ENCODE measurements around the gene COL12A1. TPM values are rescaled to one million over a fixed set of nuclear protein-coding genes. Genes with fewer than 3 reads are reported as not detected.

Gene COL12A1
- total and polyA plus RNA-seq, 2 of the 13 experiments (the other 11 are each of a cell fraction or from before 2014, with no cell fraction given), result 0.02 TPM; not detected in 1

DNA sequence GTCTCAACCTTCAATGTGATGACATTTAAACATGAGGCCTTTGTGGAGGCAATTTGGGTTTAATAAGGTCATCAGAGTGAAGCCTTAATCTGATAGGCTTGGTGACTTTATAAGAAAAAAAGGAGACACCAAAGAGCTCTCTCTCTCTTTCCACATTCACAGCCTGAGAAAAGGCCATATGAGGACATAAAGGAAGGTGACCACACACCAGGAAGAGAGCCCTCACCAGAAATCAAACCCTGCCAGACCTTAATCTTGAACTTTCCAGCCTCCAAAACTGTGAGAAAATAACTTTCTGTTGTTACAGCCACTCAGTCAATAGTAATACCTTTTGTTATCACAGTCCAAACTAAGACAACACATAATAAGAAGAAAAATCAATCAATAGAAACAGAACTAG is 47.7 kb downstream of the COL12A1 start (continued):
- TF ChIP-seq, protein P1, sequence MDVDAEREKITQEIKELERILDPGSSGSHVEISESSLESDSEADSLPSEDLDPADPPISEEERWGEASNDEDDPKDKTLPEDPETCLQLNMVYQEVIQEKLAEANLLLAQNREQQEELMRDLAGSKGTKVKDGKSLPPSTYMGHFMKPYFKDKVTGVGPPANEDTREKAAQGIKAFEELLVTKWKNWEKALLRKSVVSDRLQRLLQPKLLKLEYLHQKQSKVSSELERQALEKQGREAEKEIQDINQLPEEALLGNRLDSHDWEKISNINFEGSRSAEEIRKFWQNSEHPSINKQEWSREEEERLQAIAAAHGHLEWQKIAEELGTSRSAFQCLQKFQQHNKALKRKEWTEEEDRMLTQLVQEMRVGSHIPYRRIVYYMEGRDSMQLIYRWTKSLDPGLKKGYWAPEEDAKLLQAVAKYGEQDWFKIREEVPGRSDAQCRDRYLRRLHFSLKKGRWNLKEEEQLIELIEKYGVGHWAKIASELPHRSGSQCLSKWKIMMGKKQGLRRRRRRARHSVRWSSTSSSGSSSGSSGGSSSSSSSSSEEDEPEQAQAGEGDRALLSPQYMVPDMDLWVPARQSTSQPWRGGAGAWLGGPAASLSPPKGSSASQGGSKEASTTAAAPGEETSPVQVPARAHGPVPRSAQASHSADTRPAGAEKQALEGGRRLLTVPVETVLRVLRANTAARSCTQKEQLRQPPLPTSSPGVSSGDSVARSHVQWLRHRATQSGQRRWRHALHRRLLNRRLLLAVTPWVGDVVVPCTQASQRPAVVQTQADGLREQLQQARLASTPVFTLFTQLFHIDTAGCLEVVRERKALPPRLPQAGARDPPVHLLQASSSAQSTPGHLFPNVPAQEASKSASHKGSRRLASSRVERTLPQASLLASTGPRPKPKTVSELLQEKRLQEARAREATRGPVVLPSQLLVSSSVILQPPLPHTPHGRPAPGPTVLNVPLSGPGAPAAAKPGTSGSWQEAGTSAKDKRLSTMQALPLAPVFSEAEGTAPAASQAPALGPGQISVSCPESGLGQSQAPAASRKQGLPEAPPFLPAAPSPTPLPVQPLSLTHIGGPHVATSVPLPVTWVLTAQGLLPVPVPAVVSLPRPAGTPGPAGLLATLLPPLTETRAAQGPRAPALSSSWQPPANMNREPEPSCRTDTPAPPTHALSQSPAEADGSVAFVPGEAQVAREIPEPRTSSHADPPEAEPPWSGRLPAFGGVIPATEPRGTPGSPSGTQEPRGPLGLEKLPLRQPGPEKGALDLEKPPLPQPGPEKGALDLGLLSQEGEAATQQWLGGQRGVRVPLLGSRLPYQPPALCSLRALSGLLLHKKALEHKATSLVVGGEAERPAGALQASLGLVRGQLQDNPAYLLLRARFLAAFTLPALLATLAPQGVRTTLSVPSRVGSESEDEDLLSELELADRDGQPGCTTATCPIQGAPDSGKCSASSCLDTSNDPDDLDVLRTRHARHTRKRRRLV (CRISPR knock-in tag; IDR thresholded peaks at IDR 0.05), result no peak
- TF ChIP-seq, protein P2, sequence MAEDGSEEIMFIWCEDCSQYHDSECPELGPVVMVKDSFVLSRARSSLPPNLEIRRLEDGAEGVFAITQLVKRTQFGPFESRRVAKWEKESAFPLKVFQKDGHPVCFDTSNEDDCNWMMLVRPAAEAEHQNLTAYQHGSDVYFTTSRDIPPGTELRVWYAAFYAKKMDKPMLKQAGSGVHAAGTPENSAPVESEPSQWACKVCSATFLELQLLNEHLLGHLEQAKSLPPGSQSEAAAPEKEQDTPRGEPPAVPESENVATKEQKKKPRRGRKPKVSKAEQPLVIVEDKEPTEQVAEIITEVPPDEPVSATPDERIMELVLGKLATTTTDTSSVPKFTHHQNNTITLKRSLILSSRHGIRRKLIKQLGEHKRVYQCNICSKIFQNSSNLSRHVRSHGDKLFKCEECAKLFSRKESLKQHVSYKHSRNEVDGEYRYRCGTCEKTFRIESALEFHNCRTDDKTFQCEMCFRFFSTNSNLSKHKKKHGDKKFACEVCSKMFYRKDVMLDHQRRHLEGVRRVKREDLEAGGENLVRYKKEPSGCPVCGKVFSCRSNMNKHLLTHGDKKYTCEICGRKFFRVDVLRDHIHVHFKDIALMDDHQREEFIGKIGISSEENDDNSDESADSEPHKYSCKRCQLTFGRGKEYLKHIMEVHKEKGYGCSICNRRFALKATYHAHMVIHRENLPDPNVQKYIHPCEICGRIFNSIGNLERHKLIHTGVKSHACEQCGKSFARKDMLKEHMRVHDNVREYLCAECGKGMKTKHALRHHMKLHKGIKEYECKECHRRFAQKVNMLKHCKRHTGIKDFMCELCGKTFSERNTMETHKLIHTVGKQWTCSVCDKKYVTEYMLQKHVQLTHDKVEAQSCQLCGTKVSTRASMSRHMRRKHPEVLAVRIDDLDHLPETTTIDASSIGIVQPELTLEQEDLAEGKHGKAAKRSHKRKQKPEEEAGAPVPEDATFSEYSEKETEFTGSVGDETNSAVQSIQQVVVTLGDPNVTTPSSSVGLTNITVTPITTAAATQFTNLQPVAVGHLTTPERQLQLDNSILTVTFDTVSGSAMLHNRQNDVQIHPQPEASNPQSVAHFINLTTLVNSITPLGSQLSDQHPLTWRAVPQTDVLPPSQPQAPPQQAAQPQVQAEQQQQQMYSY (CRISPR knock-in tag; IDR thresholded peaks at IDR 0.05), result no peak
- TF ChIP-seq ZNF891 (CRISPR knock-in tag; IDR thresholded peaks at IDR 0.05) (no peak), CHCHD3 (CRISPR knock-in tag; IDR thresholded peaks at IDR 0.05) (no peak), ZNF451 (CRISPR knock-in tag; IDR thresholded peaks at IDR 0.05) (no peak), SOX13 (IDR thresholded peaks at IDR 0.05) (no peak), SOX13 (CRISPR knock-in tag; conservative IDR thresholded peaks at IDR 0.05 in 1 of 2, IDR thresholded peaks at IDR 0.05 in 1 of 2) (no peak), MTA3 (CRISPR knock-in tag; IDR thresholded peaks at IDR 0.05) (no peak), SIX4 (CRISPR knock-in tag; IDR thresholded peaks at IDR 0.05) (no peak)
- TF ChIP-seq, protein P3, sequence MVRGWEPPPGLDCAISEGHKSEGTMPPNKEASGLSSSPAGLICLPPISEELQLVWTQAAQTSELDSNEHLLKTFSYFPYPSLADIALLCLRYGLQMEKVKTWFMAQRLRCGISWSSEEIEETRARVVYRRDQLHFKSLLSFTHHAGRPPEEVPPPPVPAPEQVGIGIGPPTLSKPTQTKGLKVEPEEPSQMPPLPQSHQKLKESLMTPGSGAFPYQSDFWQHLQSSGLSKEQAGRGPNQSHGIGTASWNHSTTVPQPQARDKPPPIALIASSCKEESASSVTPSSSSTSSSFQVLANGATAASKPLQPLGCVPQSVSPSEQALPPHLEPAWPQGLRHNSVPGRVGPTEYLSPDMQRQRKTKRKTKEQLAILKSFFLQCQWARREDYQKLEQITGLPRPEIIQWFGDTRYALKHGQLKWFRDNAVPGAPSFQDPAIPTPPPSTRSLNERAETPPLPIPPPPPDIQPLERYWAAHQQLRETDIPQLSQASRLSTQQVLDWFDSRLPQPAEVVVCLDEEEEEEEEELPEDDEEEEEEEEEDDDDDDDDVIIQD (CRISPR knock-in tag; IDR thresholded peaks at IDR 0.05; ENCODE audit: low read depth), result no peak
